Measurements from ENCODE around the gene SLC25A46. TPM values are rescaled to one million over a fixed set of nuclear protein-coding genes. Genes with fewer than 3 reads are reported as not detected.

Gene SLC25A46
- total RNA-seq, 1 experiment from 2014 or later, result 25.9 TPM

DNA sequence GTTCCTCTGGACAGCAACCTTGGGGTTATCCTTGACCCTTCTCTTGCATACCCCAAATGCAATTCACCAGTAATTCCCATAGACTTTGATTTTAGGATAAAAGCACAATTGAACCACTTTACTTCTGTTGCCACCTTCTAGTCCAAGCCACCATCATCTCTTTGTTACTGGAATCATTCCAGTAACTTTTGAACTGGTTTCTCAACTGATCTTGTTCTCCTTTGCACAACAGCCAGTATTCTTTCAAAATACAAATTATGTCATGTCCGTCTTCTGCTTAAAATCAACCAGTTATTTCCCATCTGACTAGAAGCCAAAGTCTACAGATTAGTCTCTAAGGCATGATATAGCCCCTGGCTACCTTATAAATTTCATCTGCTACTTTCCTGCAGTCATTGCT is 21.4 kb downstream of the SLC25A46 start:
- BruUV-seq (replicated peaks), result no TSS peak
- DNase-seq (ENCODE audit: low read depth, low spot score), result no peak
- Histone ChIP-seq H3K9ac (ENCODE audit: low read length) (no peak overlapping the region), H3K36me3 (ENCODE audit: control insufficient read depth in 1 of 2, insufficient read depth in 2 of 2, low read length in 2 of 2) (peaks cover 3 to 6% of the 10 kb centered on the region in 2 experiments; a peak in 1 of 4 replicates), H3K9me2 (ENCODE audit: insufficient read depth) (no peaks in the 10 kb centered on the region), H3K27me3 (ENCODE audit: insufficient read depth, low read length) (no peaks in the 10 kb centered on the region), H3K4me2 (ENCODE audit: low read length) (no peak overlapping the region), H3K27ac (ENCODE audit: low read depth, low read length) (no peak overlapping the region), H3K9me3 (ENCODE audit: control insufficient read depth in 1 of 2, insufficient read depth in 1 of 2, low read depth in 1 of 2, low read length in 2 of 2) (no peaks in the 10 kb centered on the region), H3K79me2 (ENCODE audit: insufficient read depth, low read length) (no peaks in the 10 kb centered on the region), H4K20me1 (ENCODE audit: insufficient read depth) (no peaks in the 10 kb centered on the region), H2AFZ (ENCODE audit: low read depth, low read length, poor library complexity, severe bottlenecking) (no peak overlapping the region), H3K4me3 (replicated peaks in 1 of 2; ENCODE audit: low read depth in 1 of 2, low read length in 2 of 2) (no peak overlapping the region), H3K4me1 (ENCODE audit: control insufficient read depth in 1 of 2, insufficient read depth in 2 of 2, low read length in 2 of 2) (no peaks in the 10 kb centered on the region)
- RAD21 ChIA-PET (ENCODE audit: low non-redundant PET in 1 of 2, low total read pairs in 2 of 2, uncharacterized antibody in 2 of 2, unreplicated experiment in 2 of 2), result no interaction called here
- no peak for TF ChIP-seq TCF7L2 (IDR thresholded peaks at IDR 0.05; ENCODE audit: borderline replicate concordance, extremely low read depth, insufficient read depth, insufficient read length)
- no peak for TF ChIP-seq ZFX (IDR thresholded peaks at IDR 0.05)
- TF ChIP-seq EZH2 (IDR thresholded peaks at IDR 0.05), result no peak
- no peak for TF ChIP-seq CEBPB (IDR thresholded peaks at IDR 0.05; ENCODE audit: low read depth)
- no peak for TF ChIP-seq JUND (IDR thresholded peaks at IDR 0.05)
- TF ChIP-seq CBX3 (IDR thresholded peaks at IDR 0.05; ENCODE audit: low read depth), result no peak
- no peak for TF ChIP-seq SP1 (IDR thresholded peaks at IDR 0.05; ENCODE audit: low read depth)
- TF ChIP-seq YY1 (IDR thresholded peaks at IDR 0.05; ENCODE audit: extremely low read depth, insufficient replicate concordance, low read depth, low read length), result no peak
- no peak for TF ChIP-seq FOSL1 (IDR thresholded peaks at IDR 0.05; ENCODE audit: low read depth)
- TF ChIP-seq, protein P1, sequence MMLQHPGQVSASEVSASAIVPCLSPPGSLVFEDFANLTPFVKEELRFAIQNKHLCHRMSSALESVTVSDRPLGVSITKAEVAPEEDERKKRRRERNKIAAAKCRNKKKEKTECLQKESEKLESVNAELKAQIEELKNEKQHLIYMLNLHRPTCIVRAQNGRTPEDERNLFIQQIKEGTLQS (IDR thresholded peaks at IDR 0.05), result no peak
- TF ChIP-seq, protein P2, sequence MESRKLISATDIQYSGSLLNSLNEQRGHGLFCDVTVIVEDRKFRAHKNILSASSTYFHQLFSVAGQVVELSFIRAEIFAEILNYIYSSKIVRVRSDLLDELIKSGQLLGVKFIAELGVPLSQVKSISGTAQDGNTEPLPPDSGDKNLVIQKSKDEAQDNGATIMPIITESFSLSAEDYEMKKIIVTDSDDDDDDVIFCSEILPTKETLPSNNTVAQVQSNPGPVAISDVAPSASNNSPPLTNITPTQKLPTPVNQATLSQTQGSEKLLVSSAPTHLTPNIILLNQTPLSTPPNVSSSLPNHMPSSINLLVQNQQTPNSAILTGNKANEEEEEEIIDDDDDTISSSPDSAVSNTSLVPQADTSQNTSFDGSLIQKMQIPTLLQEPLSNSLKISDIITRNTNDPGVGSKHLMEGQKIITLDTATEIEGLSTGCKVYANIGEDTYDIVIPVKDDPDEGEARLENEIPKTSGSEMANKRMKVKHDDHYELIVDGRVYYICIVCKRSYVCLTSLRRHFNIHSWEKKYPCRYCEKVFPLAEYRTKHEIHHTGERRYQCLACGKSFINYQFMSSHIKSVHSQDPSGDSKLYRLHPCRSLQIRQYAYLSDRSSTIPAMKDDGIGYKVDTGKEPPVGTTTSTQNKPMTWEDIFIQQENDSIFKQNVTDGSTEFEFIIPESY (IDR thresholded peaks at IDR 0.05; ENCODE audit: extremely low read depth, insufficient replicate concordance, low read length), result no peak
- TF ChIP-seq POLR2A (IDR thresholded peaks at IDR 0.05; ENCODE audit: borderline replicate concordance, extremely low read depth, insufficient read depth, insufficient read length), result no peak
- TF ChIP-seq, protein P3, sequence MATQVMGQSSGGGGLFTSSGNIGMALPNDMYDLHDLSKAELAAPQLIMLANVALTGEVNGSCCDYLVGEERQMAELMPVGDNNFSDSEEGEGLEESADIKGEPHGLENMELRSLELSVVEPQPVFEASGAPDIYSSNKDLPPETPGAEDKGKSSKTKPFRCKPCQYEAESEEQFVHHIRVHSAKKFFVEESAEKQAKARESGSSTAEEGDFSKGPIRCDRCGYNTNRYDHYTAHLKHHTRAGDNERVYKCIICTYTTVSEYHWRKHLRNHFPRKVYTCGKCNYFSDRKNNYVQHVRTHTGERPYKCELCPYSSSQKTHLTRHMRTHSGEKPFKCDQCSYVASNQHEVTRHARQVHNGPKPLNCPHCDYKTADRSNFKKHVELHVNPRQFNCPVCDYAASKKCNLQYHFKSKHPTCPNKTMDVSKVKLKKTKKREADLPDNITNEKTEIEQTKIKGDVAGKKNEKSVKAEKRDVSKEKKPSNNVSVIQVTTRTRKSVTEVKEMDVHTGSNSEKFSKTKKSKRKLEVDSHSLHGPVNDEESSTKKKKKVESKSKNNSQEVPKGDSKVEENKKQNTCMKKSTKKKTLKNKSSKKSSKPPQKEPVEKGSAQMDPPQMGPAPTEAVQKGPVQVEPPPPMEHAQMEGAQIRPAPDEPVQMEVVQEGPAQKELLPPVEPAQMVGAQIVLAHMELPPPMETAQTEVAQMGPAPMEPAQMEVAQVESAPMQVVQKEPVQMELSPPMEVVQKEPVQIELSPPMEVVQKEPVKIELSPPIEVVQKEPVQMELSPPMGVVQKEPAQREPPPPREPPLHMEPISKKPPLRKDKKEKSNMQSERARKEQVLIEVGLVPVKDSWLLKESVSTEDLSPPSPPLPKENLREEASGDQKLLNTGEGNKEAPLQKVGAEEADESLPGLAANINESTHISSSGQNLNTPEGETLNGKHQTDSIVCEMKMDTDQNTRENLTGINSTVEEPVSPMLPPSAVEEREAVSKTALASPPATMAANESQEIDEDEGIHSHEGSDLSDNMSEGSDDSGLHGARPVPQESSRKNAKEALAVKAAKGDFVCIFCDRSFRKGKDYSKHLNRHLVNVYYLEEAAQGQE (IDR thresholded peaks at IDR 0.05; ENCODE audit: low read depth), result no peak
- intact Hi-C loops (cut with micrococcal nuclease), result no loop called here
- POLR2A ChIA-PET, result no interaction called here
- no peak for ATAC-seq
- CTCF ChIA-PET, result no interaction called here
